GM18520 (cell line): ENCODE results near the gene DNAJB11.
"Not testable (repeated sequence)": the region's sequence is repeated elsewhere in the genome, so short reads cannot be mapped to it uniquely, and the experiment has no call there.

Experiments used
- ATAC-seq: cut with Tn5 transposase; IDR thresholded peaks from one replicate; pipeline ENCODE4 v1.9.1; 2021; ENCODE audit not compliant: unreplicated experiment

The DNAJB11 gene

DNA sequence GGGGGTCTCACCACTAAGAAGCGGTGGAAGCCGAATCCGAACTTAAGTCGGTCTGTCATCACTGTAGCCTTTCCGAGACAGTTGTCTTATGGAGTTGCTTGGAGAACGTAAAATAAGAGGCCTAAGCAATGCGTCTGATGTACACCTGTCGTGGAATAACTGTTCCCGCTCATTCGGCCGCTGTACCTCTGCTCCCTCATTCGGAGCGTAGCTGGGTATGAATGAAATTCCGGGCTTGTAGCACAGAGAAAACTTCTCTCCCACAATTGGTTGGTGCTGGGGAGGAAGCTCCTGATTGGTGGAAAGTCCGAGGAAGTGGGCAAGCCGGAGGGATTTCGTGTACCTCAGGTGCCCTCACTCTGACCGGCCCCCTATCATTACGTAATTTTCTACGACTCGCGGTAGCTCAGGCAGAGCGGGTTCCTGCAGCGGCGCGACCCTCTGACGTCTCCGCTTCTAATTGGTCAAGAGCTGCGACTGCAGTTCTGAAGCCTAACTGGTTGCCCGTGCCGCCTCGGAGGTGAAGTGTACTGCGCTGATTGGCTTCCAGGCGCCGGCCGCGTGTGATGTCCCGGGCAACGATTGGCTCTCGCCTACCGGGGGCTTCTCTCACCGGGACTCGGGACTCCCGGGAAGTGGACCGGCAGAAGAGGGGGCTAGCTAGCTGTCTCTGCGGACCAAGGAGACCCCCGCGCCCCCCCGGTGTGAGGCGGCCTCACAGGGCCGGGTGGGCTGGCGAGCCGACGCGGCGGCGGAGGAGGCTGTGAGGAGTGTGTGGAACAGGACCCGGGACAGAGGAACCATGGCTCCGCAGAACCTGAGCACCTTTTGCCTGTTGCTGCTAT lies at the start of gene DNAJB11:
Gene DNAJB11 (plus strand): TSS at position 625 of the 845 bp plus-strand sequence. CDS start 178 bp downstream, at position 803.
- peak; percentile 83 for ATAC-seq

DNA sequence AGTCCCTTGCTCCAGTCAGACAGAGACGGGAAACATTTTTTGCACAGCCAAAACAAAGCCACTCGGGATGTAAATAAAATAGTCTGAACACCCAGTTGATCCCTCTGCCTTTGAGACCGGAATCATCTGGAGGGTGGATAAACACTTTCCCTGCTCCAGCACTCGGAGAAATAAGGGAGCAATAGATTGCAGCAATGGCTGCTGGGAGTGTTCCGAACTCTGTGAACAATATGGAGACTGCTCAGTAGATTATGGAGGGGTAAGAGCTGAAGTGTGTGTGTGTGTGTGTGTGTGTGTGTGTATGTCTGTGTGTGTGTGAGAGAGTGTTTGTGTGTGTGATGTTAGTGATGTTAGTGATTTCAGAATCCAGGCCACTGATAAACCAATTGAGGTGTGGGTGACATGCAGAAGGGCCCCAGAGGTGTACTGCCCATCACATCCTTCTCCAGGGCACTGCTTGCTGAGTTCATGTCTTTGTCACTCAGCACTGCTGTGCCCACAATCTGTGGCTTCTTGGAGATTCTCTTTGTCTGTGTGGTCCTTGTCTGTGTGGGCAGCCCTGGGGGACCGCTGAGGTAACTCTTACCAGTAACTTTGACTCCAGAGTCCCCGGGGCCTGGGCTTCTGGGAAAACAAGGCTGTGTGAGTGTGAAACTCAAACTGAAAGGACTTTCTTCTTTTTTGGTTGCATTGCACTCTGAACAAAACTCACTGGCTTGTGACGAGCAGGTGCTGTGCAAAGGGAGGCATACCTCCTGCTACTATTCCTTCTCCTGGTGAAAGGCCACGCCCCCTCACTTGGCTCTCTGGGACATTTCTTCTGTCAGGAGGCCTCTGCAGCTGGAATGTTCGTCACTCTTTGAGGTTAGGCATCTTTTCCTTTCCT lies 49.3 kb upstream of the DNAJB11 start:
- ATAC-seq = peak; percentile 29

DNA sequence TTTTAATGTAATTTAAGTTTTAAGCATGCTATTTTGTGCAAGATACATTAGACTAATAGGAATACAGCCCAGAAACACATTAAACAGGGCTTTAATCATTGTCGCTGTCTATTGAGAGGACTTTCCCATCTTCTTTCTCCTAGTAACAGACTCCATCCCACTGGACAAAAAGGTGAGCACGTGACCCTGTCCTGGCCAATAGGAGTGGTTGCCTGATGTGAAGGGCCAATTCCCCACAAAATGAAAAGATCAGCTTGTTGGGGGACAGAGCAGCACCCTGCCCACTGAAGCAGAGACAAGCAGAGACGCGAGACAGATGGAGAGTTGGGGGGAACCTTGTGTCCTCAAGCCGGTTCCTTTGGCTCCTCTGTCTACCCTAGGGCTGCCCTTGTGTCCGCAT lies 47.5 kb upstream of the DNAJB11 start:
- no peak for ATAC-seq

DNA sequence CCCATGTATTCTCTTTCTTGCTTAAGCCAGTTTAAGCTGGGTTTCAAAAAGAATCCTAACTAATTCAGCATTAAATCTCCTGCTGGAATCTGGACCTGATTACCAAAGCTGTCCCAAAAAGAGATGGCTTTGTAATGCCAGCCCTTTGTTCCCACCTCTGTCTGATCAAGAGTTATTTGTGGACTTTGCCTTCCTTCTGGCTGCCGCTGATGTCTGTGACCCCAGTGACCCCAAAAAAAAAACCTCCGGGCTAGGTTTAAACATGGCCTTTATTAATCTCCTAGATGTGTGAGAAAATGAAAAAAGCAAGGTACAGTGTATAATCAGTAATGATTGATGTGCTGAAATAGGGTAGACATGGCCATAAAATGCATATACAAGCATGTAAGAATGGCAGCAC lies 47.1 kb upstream of the DNAJB11 start:
- ATAC-seq = no peak

- ATAC-seq = no peak
Measured at GRCh38 chr3:186524616-186525015, 45.9 kb upstream of the DNAJB11 start.

- ATAC-seq = peak; percentile 18
Measured at GRCh38 chr3:186525369-186526255, 44.9 kb upstream of the DNAJB11 start.

DNA sequence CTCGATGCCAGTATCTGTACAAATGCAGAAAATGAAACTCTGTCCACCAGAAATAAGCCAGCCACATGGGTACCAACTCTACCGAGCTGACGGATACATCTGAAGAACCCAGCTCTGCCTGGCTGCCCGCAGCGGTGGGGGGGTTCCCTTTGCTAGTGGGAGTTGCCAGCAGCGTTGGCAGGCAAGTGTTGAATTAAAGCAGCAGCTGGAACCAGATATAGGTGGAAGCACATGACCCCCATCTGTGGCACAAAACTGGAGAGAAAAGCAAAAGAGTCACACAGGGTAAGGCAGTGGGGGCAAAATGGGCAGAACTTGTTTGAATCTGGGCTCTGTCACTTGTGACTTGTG lies 44.3 kb upstream of the DNAJB11 start:
- ATAC-seq = peak; percentile 32

DNA sequence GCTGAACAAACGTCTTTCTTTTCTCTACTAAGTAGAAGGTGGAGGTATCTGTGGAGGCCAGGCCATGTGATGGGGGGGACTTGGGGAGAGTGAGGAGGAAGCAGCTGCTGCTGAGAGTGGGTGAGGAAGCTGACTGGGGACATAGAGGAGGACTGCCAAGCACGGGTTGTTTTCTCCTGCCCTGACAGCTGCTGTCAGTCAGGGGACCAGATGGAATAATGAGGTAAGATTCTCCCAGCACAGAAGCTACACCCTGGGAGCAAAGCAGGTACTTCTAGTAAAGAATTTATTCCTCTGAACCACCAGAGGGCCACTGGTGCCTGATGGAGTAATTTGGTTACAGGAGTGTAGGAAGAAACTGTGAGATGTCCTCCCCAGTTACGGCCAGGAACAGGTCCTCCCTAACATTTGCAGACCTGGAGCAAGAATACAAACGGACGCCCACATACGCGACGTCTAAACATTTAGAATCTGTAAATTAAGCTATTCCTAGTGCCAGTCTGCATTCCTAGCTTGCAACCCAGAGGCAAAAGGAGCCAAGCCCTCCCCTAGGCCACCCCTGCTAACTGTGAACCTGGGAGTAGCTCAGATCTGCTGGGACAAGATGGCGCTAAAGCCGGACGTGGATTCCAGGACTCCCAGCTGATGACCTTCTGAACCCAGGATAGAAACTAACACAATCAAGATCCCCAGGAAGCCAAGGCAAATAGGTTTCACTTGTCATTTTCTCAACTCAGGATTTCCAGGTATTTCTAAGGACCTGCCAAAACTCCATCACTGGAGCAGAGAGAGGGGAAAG lies 41.1 kb upstream of the DNAJB11 start:
- no peak for ATAC-seq

GRCh38 chr3:186530415-186530814 lies 40.1 kb upstream of the DNAJB11 start:
- ATAC-seq = no peak

DNA sequence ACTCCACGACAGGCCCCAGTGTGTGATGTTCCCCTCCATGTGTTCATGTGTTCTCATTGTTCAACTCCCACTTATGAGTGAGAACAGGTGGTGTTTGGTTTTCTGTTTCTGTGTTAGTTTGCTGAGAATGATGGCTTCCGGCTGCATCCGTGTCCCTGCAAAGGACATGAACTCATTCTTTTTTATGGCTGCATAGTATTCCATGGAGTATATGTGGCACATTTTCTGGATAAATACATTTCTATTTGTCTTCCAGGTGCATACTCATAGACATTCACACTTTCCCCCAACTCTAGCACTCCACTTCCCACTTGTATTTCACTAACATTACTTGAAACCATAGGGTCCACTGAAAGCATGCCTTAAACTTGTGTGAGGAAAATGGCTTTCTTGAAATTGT lies 38.8 kb upstream of the DNAJB11 start:
- not testable (repeated sequence) for ATAC-seq

DNA sequence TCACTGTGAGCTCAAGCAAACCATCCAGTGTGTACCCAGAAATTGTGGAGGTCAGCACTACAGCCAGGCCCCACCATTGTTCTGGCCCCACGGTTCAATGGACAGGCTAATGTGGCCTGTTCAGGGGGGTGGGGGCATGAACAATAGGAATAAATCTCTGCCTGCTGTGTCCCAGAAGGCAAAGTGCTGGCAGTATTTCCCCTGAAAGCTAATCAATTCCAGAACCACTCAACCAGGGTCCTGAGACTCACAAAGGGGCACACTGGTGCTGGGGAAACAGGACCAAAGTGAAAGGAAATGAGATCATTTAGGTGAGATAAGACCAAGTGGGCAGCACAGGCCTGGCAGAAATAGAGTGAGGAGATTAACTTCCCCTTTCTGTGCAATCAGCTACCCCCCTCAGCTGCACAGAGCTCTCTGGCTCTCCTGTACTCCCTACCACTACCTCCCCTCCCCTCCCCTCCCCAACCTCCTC lies 37.9 kb upstream of the DNAJB11 start:
- ATAC-seq = peak; percentile 32

- peak; percentile 71 for ATAC-seq
Measured at GRCh38 chr3:186534113-186534669, 36.3 kb upstream of the DNAJB11 start.

- no peak for ATAC-seq
Measured at GRCh38 chr3:186536883-186537844, 33.4 kb upstream of the DNAJB11 start.

DNA sequence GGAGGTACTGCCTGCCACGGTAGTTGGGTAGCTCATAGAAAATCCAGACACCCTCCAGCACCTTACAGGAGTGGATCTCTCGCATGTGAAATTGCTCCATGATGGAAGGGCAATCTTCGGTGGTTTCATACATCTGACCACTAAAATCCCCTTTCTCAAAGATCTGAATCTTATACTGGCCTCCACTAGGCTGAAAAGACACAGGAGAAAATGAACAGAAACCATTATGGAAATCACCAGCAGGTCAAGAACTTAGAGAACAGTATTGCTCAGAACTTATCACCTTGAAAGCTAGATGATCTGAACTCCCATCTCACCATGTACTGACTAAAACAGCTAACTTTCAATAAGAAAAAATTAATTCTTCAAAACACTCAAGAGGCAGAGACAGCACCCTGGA lies 31.7 kb upstream of the DNAJB11 start:
- ATAC-seq = peak; percentile 30

- peak; percentile 39 for ATAC-seq
Measured at GRCh38 chr3:186540221-186540834, 30.2 kb upstream of the DNAJB11 start.

DNA sequence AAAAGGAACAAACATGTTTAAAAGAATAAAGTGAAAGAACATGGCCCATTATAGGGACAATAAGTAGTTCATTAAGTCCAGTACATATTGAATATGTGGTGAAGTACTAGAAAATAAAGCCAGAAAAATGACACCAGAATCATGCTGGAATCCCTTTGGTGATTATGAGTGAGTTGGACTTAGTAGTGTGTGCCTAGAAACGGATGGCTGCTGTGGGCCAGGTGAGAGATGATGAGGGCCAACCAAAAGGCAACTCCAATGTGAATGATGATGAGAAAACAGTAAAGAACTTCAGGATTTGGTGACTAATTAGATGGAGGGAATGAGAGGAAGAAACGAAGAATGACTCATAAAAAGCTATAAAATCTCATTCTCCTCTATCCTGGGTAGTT lies 29.7 kb upstream of the DNAJB11 start:
- ATAC-seq = no peak

DNA sequence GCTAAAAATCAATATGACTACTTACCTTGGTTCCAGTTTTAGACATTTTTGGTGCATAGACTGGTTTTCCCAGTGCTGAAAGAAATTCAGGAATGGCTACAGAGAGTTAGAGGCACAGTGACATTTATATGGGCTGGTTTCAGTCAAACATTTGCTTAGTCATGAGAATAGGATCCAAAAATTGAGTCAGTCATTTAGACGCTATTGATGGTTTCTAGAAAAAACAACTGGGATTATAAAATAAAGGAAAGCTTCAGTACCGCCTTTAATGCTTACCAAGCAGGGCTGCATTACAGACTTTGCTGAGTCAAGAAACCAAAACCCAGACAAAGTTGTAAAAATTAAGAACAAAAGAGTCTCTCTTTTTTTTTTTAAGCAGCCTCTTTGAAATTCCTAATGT lies 26.2 kb upstream of the DNAJB11 start, which contains the start of gene CRYGS:
Gene CRYGS (minus strand): TSS at position 100 of the 400 bp plus-strand sequence. CDS start 54 bp downstream, at position 46.
- ATAC-seq = no peak

GRCh38 chr3:186549497-186549896 lies 21.0 kb upstream of the DNAJB11 start:
- no peak for ATAC-seq
